ENCODE data around the gene POLR3A.
"Not testable (repeated sequence)": the region's sequence is repeated elsewhere in the genome, so short reads cannot be mapped to it uniquely, and the experiment has no call there.

Gene POLR3A

GRCh38 chr10:78019264-78019663 lies 10.1 kb downstream of the POLR3A start:
- DNase-seq: no peak

GRCh38 chr10:78017856-78018255 lies 11.5 kb downstream of the POLR3A start:
- DNase-seq: no peak

- DNase-seq: no peak
Observed at GRCh38 chr10:78015546-78015945, 13.8 kb downstream of the POLR3A start.

GRCh38 chr10:78013564-78013963 lies 15.8 kb downstream of the POLR3A start:
- no peak for DNase-seq

GRCh38 chr10:78011065-78011464 lies 18.2 kb downstream of the POLR3A start:
- DNase-seq: no peak

GRCh38 chr10:78010278-78010677 lies 19.0 kb downstream of the POLR3A start:
- no peak for DNase-seq

GRCh38 chr10:78009662-78010061 lies 19.7 kb downstream of the POLR3A start:
- DNase-seq: no peak

GRCh38 chr10:78007172-78007571 lies 22.1 kb downstream of the POLR3A start:
- DNase-seq: no peak

- DNase-seq: no peak
Observed at GRCh38 chr10:78004215-78005026, 24.9 kb downstream of the POLR3A start.

GRCh38 chr10:78002541-78003288 lies 26.6 kb downstream of the POLR3A start:
- no peak for DNase-seq

- no peak for DNase-seq
Observed at GRCh38 chr10:78000956-78001472, 28.3 kb downstream of the POLR3A start.

GRCh38 chr10:78000206-78000605 lies 29.1 kb downstream of the POLR3A start:
- no peak for DNase-seq

- DNase-seq: not testable (repeated sequence)
Observed at GRCh38 chr10:77998780-77999179, 30.5 kb downstream of the POLR3A start.

GRCh38 chr10:77993620-77994019 lies 35.7 kb downstream of the POLR3A start:
- no peak for DNase-seq

- DNase-seq: no peak
Observed at GRCh38 chr10:77989081-77989724, 40.1 kb downstream of the POLR3A start.

- DNase-seq: no peak
Observed at GRCh38 chr10:77987671-77988255, 41.6 kb downstream of the POLR3A start.

GRCh38 chr10:77984986-77985385 lies 44.3 kb downstream of the POLR3A start:
- no peak for DNase-seq

- DNase-seq: no peak
Observed at GRCh38 chr10:77983384-77984341, 45.7 kb downstream of the POLR3A start.

- DNase-seq: no peak
Observed at GRCh38 chr10:77981281-77981680, 48.0 kb downstream of the POLR3A start.

GRCh38 chr10:77979221-77979620 lies 50.1 kb downstream of the POLR3A start:
- DNase-seq: no peak

- DNase-seq: no peak
Observed at GRCh38 chr10:77978360-77978759, 51.0 kb downstream of the POLR3A start.

- DNase-seq: no peak
Observed at GRCh38 chr10:77977934-77978333, 51.4 kb downstream of the POLR3A start.
